ENCODE results near the gene P2RY8.

DNA sequence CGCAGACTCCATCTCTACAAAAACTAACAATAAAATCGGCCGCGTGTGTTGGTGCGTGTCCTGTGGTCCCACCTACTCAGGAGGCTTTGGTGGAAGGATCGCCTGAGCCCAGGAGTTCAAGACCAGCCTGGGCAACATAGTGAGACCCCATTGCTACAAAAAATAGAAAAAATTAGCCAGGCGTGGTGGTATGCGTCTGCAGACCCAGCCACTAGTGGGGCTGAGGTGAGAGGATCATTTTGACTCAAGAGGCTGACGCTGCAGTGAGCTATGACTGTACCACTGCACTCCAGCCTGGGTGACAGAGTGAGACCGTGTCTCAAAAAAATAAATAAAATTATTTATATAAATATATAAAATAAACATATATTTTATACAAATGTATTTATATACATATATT lies 106.5 kb downstream of the P2RY8 start:
- no peak for TF ChIP-seq POLR2A (IDR thresholded peaks at IDR 0.05)
- TF ChIP-seq, protein P1, sequence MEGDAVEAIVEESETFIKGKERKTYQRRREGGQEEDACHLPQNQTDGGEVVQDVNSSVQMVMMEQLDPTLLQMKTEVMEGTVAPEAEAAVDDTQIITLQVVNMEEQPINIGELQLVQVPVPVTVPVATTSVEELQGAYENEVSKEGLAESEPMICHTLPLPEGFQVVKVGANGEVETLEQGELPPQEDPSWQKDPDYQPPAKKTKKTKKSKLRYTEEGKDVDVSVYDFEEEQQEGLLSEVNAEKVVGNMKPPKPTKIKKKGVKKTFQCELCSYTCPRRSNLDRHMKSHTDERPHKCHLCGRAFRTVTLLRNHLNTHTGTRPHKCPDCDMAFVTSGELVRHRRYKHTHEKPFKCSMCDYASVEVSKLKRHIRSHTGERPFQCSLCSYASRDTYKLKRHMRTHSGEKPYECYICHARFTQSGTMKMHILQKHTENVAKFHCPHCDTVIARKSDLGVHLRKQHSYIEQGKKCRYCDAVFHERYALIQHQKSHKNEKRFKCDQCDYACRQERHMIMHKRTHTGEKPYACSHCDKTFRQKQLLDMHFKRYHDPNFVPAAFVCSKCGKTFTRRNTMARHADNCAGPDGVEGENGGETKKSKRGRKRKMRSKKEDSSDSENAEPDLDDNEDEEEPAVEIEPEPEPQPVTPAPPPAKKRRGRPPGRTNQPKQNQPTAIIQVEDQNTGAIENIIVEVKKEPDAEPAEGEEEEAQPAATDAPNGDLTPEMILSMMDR (IDR thresholded peaks at IDR 0.05 in 8 of 11, conservative IDR thresholded peaks at IDR 0.05 in 3 of 11), result no peak
- TF ChIP-seq POLR2AphosphoS5 (IDR thresholded peaks at IDR 0.05), result no peak

Measured in spleen (tissue), 7 donors.